GM23338 (cell line): Measurements from ENCODE around the gene RPL7A.

Experiments
- CREB1 ChIP-seq: fragments of 250-450 bp; sonication (Bioruptor Pico); IDR thresholded peaks from 2 replicates; pipeline ENCODE4 v1.5.0; 2020; ENCODE audit warnings: low read depth, mild to moderate bottlenecking, moderate library complexity
- EZH2 ChIP-seq: fragments of 200-600 bp; sonication (generic); IDR thresholded peaks from one replicate; pipeline ENCODE4 v1.8.0; 2017; ENCODE audit warnings: antibody characterized with exemption, mild to moderate bottlenecking, low read depth; ENCODE audit not compliant: unreplicated experiment
- NANOG ChIP-seq: IDR thresholded peaks from 2 replicates; pipeline ENCODE4 v1.6.1; 2016; ENCODE audit warnings: antibody characterized with exemption, borderline replicate concordance
- POLR2AphosphoS5 ChIP-seq: IDR thresholded peaks from 2 replicates; pipeline ENCODE4 v1.6.1; 2016; ENCODE audit warnings: antibody characterized with exemption, low read depth
- ZNF331 ChIP-seq: fragments of 250-450 bp; sonication (Bioruptor Pico); IDR thresholded peaks from 2 replicates; pipeline ENCODE4 v1.5.0; 2020; ENCODE audit warnings: low read depth, mild to moderate bottlenecking, moderate library complexity
- TF ChIP-seq, protein P1 (sequence below): IDR thresholded peaks from one replicate; pipeline ENCODE4 v1.6.1; 2018; ENCODE audit warnings: antibody characterized with exemption; ENCODE audit not compliant: unreplicated experiment
- TF ChIP-seq, protein P2 (sequence below), 2 experiments: fragments of 200-600 bp in 1 of 2; sonication (generic) in 1 of 2; conservative IDR thresholded peaks; 2 replicates each; pipeline versions ENCODE4 v1.5.1 to v1.6.1; 2016 to 2017; ENCODE audit warnings: antibody characterized with exemption in 2 of 2, low read depth in 2 of 2, mild to moderate bottlenecking in 2 of 2, moderate library complexity in 1 of 2
- TF ChIP-seq, protein P3 (sequence below): IDR thresholded peaks from 2 replicates; pipeline ENCODE4 v1.6.1; 2016; ENCODE audit warnings: antibody characterized with exemption

DNA sequence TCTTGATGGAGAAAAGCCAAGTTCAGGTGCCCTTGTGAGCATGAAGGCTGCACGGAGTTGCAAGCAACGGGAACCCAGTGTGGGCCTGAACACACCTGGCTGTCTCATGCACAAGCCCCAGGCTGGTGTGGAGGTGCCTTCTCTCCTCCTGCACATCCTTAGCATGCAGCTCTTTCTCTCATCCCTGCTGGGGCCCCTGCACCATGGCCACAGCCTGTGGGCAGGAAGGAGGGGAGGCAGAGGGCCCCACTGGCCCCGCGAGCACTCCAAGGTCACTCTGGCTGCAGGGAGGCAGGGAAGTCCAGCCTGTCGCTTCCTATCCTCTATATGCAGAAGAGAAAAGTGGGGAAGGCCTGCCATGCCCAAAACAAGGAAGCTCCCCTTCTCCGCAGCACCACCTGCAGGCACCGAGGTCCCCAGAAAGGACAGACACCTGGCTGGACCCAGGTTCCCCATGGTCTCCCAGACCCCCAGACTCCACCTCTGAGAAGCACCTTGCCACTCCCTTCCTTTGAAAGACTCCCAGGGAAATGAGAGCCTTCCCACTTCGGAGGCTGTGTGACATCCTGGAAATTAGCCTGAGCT is 46.8 kb downstream of the RPL7A start:
- TF ChIP-seq, protein P1, sequence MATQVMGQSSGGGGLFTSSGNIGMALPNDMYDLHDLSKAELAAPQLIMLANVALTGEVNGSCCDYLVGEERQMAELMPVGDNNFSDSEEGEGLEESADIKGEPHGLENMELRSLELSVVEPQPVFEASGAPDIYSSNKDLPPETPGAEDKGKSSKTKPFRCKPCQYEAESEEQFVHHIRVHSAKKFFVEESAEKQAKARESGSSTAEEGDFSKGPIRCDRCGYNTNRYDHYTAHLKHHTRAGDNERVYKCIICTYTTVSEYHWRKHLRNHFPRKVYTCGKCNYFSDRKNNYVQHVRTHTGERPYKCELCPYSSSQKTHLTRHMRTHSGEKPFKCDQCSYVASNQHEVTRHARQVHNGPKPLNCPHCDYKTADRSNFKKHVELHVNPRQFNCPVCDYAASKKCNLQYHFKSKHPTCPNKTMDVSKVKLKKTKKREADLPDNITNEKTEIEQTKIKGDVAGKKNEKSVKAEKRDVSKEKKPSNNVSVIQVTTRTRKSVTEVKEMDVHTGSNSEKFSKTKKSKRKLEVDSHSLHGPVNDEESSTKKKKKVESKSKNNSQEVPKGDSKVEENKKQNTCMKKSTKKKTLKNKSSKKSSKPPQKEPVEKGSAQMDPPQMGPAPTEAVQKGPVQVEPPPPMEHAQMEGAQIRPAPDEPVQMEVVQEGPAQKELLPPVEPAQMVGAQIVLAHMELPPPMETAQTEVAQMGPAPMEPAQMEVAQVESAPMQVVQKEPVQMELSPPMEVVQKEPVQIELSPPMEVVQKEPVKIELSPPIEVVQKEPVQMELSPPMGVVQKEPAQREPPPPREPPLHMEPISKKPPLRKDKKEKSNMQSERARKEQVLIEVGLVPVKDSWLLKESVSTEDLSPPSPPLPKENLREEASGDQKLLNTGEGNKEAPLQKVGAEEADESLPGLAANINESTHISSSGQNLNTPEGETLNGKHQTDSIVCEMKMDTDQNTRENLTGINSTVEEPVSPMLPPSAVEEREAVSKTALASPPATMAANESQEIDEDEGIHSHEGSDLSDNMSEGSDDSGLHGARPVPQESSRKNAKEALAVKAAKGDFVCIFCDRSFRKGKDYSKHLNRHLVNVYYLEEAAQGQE, result no peak
- TF ChIP-seq NANOG (no peak), EZH2 (no peak), POLR2AphosphoS5 (no peak), ZNF331 (CRISPR knock-in tag) (no peak), CREB1 (CRISPR knock-in tag) (no peak)
- TF ChIP-seq, protein P2, sequence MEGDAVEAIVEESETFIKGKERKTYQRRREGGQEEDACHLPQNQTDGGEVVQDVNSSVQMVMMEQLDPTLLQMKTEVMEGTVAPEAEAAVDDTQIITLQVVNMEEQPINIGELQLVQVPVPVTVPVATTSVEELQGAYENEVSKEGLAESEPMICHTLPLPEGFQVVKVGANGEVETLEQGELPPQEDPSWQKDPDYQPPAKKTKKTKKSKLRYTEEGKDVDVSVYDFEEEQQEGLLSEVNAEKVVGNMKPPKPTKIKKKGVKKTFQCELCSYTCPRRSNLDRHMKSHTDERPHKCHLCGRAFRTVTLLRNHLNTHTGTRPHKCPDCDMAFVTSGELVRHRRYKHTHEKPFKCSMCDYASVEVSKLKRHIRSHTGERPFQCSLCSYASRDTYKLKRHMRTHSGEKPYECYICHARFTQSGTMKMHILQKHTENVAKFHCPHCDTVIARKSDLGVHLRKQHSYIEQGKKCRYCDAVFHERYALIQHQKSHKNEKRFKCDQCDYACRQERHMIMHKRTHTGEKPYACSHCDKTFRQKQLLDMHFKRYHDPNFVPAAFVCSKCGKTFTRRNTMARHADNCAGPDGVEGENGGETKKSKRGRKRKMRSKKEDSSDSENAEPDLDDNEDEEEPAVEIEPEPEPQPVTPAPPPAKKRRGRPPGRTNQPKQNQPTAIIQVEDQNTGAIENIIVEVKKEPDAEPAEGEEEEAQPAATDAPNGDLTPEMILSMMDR (conservative IDR thresholded peaks at IDR 0.05; ENCODE audit: low read depth in 2 of 2), result peak; percentile 14 to 42; a peak in 2 of 4 replicates
- TF ChIP-seq, protein P3, sequence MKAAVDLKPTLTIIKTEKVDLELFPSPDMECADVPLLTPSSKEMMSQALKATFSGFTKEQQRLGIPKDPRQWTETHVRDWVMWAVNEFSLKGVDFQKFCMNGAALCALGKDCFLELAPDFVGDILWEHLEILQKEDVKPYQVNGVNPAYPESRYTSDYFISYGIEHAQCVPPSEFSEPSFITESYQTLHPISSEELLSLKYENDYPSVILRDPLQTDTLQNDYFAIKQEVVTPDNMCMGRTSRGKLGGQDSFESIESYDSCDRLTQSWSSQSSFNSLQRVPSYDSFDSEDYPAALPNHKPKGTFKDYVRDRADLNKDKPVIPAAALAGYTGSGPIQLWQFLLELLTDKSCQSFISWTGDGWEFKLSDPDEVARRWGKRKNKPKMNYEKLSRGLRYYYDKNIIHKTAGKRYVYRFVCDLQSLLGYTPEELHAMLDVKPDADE, result no peak
